K562 (cell line): ENCODE results near the gene HPSE2. TPM values are rescaled to one million over a fixed set of nuclear protein-coding genes. Genes with fewer than 3 reads are reported as not detected.

Experiments used
- ATAC-seq: fragments of 200-7000 bp; cut with Tn5 transposase; 3 replicates; pipeline ENCODE4 v1.9.1; 2020; ENCODE audit warnings: moderate library complexity
- BruUV-seq: library from RNA; stranded (reverse); fragments of 400-500 nt; replicated peaks from 2 replicates; lab custom pipeline; 2021; lab: Mats Ljungman, UMichigan
- CTCF ChIA-PET: fragments of 300-600 bp; formaldehyde crosslinking; extraction: SDS; loops from one replicate; lab custom pipeline; 2021; ENCODE audit warnings: low intra/inter-chr PET ratio; lab: Yijun Ruan, JAX
- POLR2A ChIA-PET: fragments of 300-600, 350-650 bp; sonication (Branson Sonifier 250); formaldehyde crosslinking; extraction: SDS; loops from one replicate; lab custom pipeline; 2021; ENCODE audit warnings: antibody characterized with exemption, inconsistent platforms; lab: Yijun Ruan, JAX
- DNase-seq, 4 experiments: peaks; one replicate each; pipeline versions ENCODE4 v3.0.0 to v3.0.0-alpha.2; 2011 to 2018; ENCODE audit warnings: low spot score in 3 of 4, mixed read lengths in 3 of 4; ENCODE audit errors: extremely low read depth in 1 of 4
- FAIRE-seq: peaks from 2 replicates; lab custom pipeline; 2011; peaks lifted over from hg19 to GRCh38; lab: Jason Lieb, UNC
- H2AFZ ChIP-seq: 2 replicates; pipeline ENCODE4 v1.6.0; 2011; ENCODE audit warnings: low read depth, low read length, control low read depth, inconsistent platforms
- H3K27ac ChIP-seq: fragments of 200-600 bp; 3 replicates; pipeline ENCODE4 v1.8.0; 2011; ENCODE audit warnings: low read depth, mild to moderate bottlenecking, control low read depth, inconsistent platforms, low read length, moderate library complexity, mixed read lengths; ENCODE audit errors: extremely low read depth
- H3K27me3 ChIP-seq, 2 experiments: fragments of 300-600 bp in 1 of 2; 2 replicates in 1 of 2; 3 replicates in 1 of 2; pipeline versions ENCODE4 v1.6.0 to v1.8.0; 2011; ENCODE audit warnings: inconsistent platforms in 2 of 2, low read length in 2 of 2, mild to moderate bottlenecking in 1 of 2, mixed read lengths in 1 of 2, moderate library complexity in 1 of 2; ENCODE audit not compliant: control insufficient read depth in 2 of 2, insufficient read depth in 2 of 2
- H3K36me3 ChIP-seq: fragments of 300-600 bp; 3 replicates; pipeline ENCODE4 v1.8.0; 2011; ENCODE audit warnings: mild to moderate bottlenecking, low read length, inconsistent platforms; ENCODE audit not compliant: control insufficient read depth, insufficient read depth
- H3K4me1 ChIP-seq, 2 experiments: fragments of 200-600 bp in 1 of 2; replicated peaks in 1 of 2; 2 replicates in 1 of 2; 3 replicates in 1 of 2; pipeline versions ENCODE4 v1.5.1 to v1.8.0; 2011; ENCODE audit warnings: inconsistent platforms in 2 of 2, low read length in 2 of 2, mild to moderate bottlenecking in 1 of 2, mixed read lengths in 1 of 2, moderate library complexity in 1 of 2; ENCODE audit not compliant: control insufficient read depth in 2 of 2, insufficient read depth in 2 of 2
- H3K4me2 ChIP-seq: 2 replicates; pipeline ENCODE4 v1.6.1; 2011; ENCODE audit warnings: low read length, control low read depth, inconsistent platforms, mixed read lengths; ENCODE audit not compliant: insufficient read depth
- H3K4me3 ChIP-seq: fragments of 200-600 bp; sonication (generic), shearing (Covaris generic); 2 replicates; pipeline ENCODE4 v1.5.1; 2016; ENCODE audit warnings: control low read depth, inconsistent platforms
- H3K79me2 ChIP-seq: fragments of 200-600 bp; 3 replicates; pipeline ENCODE4 v1.8.0; 2011; ENCODE audit warnings: low read length, inconsistent platforms; ENCODE audit not compliant: control insufficient read depth, insufficient read depth
- H3K9ac ChIP-seq, 2 experiments: 2 replicates each; pipeline versions ENCODE4 v1.6.0 to v1.6.1; 2011; ENCODE audit warnings: low read depth in 2 of 2, low read length in 2 of 2, control low read depth in 1 of 2, inconsistent platforms in 1 of 2, mild to moderate bottlenecking in 1 of 2, mixed read lengths in 1 of 2; ENCODE audit not compliant: insufficient read depth in 1 of 2
- H3K9me1 ChIP-seq: one replicate; pipeline ENCODE4 v1.6.0; 2011; ENCODE audit warnings: inconsistent platforms, mild to moderate bottlenecking, low read length, moderate library complexity; ENCODE audit not compliant: control insufficient read depth, insufficient read depth
- H3K9me3 ChIP-seq: replicated peaks from 2 replicates; pipeline ENCODE4 v1.5.1; 2011; ENCODE audit warnings: low read depth, low read length, inconsistent platforms; ENCODE audit not compliant: control insufficient read depth, insufficient read depth
- H4K20me1 ChIP-seq: replicated peaks from 2 replicates; pipeline ENCODE4 v1.6.1; 2011; ENCODE audit warnings: low read length, inconsistent platforms, mixed read lengths; ENCODE audit not compliant: control insufficient read depth, insufficient read depth
- CCAR2 ChIP-seq: fragments of 200-400 bp; formaldehyde crosslinking; IDR thresholded peaks from 2 replicates; pipeline ENCODE4 v1.6.1; 2017; ENCODE audit warnings: mild to moderate bottlenecking, low read depth, low read length
- E2F8 ChIP-seq: fragments of 450-650 bp; IDR thresholded peaks from 2 replicates; pipeline ENCODE4 v1.7.1; 2018; ENCODE audit warnings: mild to moderate bottlenecking, low read depth; ENCODE audit not compliant: partially characterized antibody
- HNRNPK ChIP-seq: fragments of 200-400 bp; formaldehyde crosslinking; IDR thresholded peaks from one replicate; pipeline ENCODE4 v1.6.1; 2018; ENCODE audit warnings: mild to moderate bottlenecking, low read depth, low read length; ENCODE audit not compliant: poor library complexity, severe bottlenecking
- LARP7 ChIP-seq: fragments of 450-650 bp; IDR thresholded peaks from 2 replicates; pipeline ENCODE4 v1.6.1; 2016
- PHB2 ChIP-seq: fragments of 450-650 bp; IDR thresholded peaks from 2 replicates; pipeline ENCODE4 v1.6.1; 2017; ENCODE audit warnings: low read depth
- POU5F1 ChIP-seq: fragments of 150-350 bp; IDR thresholded peaks from 2 replicates; pipeline ENCODE4 v1.6.1; 2014; ENCODE audit warnings: borderline replicate concordance, low read length, low read depth, mild to moderate bottlenecking; ENCODE audit not compliant: partially characterized antibody
- PTBP1 ChIP-seq: fragments of 200-400 bp; formaldehyde crosslinking; IDR thresholded peaks from 2 replicates; pipeline ENCODE4 v1.6.1; 2017; ENCODE audit warnings: low read depth, low read length
- RREB1 ChIP-seq: fragments of 250-450 bp; sonication (Bioruptor Pico); IDR thresholded peaks from 2 replicates; pipeline ENCODE4 v1.4.0; 2020
- SREBF2 ChIP-seq: sonication (generic); formaldehyde crosslinking; IDR thresholded peaks from 2 replicates; pipeline ENCODE4 v1.4.0; 2020; ENCODE audit warnings: mild to moderate bottlenecking, missing genetic modification reagents
- STAT5B ChIP-seq: fragments of 250-450 bp; sonication (Bioruptor Pico); IDR thresholded peaks from 2 replicates; pipeline ENCODE4 v1.8.0; 2021; ENCODE audit warnings: mild to moderate bottlenecking, inconsistent platforms
- ZBTB43 ChIP-seq: sonication (generic); formaldehyde crosslinking; IDR thresholded peaks from 2 replicates; pipeline ENCODE4 v1.8.0; 2023; ENCODE audit warnings: mild to moderate bottlenecking, missing genetic modification reagents
- ZNF263 ChIP-seq: sonication (generic); formaldehyde crosslinking; IDR thresholded peaks from 2 replicates; pipeline ENCODE4 v1.8.0; 2022; ENCODE audit warnings: mild to moderate bottlenecking, missing genetic modification reagents, borderline replicate concordance
- WGBS: fragments of 100-300 bp; shearing (Covaris generic); methylation state at CpG from one replicate; pipeline ENCODE4 v1.1.6; 2016; ENCODE audit warnings: low coverage, mixed read lengths; ENCODE audit not compliant: insufficient coverage; ENCODE audit errors: missing lambda C conversion rate; 5-methylcytosine and 5-hydroxymethylcytosine counted together
- in situ Hi-C: fragments of 300-500 bp; cut with MboI; formaldehyde crosslinking; loops from 4 replicates; pipeline ENCODE4 v1.15.0; 2018; ENCODE audit warnings: inconsistent platforms, mixed read lengths
- intact Hi-C: fragments of 100-400 bp; cut with micrococcal nuclease; formaldehyde crosslinking; loops from 2 replicates; pipeline ENCODE4 v1.14.2; 2022
- polyA plus RNA-seq, 8 experiments: library from polyadenylated mRNA; depleted of rRNA in 4 of 8; stranded (reverse) in 5 of 8; unstranded in 3 of 8; fragments of >200 nt; fragmentation: Nextera tagmentation in 2 of 8; fragmentation: Illumina TruSeq in 1 of 8; extraction: Ambion mirVana in 2 of 8; extraction: Trizol in 1 of 8; gene quantifications; 2 replicates each; pipeline versions ENCODE4 v1.2.1 to v1.2.3, GENCODE V29; 2011 to 2014; ENCODE audit warnings: inconsistent platforms in 1 of 8, missing spikeins in 1 of 8
- total RNA-seq, 7 experiments: library from RNA; depleted of rRNA in 6 of 7; stranded (reverse); fragments of >200 nt in 6 of 7; fragmentation: Illumina TruSeq in 2 of 7; extraction: Trizol in 2 of 7; gene quantifications; 2 replicates each; pipeline versions ENCODE4 v1.2.1 to v1.2.3, GENCODE V29; 2011 to 2021; ENCODE audit warnings: low replicate concordance in 1 of 7

The HPSE2 gene
- total and polyA plus RNA-seq, 9 of the 15 experiments (the other 6 are each of a cell fraction or from before 2014, with no cell fraction given): 0.03 to 0.10 (median 0.04) TPM; not detected in 2

GRCh38 chr10:98567391-98568133, 668.1 kb downstream of the HPSE2 start:
- CTCF ChIA-PET: no interaction called here
- no peak for TF ChIP-seq POU5F1
- no peak for TF ChIP-seq ZNF263 (CRISPR knock-in tag)
- TF ChIP-seq RREB1 (CRISPR knock-in tag): no peak
- TF ChIP-seq SREBF2: no peak
- no peak for TF ChIP-seq LARP7
- no peak for TF ChIP-seq PHB2
- TF ChIP-seq CCAR2: no peak
- TF ChIP-seq STAT5B (CRISPR knock-in tag): no peak
- TF ChIP-seq PTBP1: no peak
- no peak for TF ChIP-seq ZBTB43 (CRISPR knock-in tag)
- no peak for TF ChIP-seq E2F8
- TF ChIP-seq HNRNPK: no peak

More at GRCh38 chr10:98567391-98568133, 668.1 kb downstream of the HPSE2 start:
- Histone ChIP-seq H3K27ac (no peak overlapping the region), H4K20me1 (no peaks in the 10 kb centered on the region), H3K9me3 (no peaks in the 10 kb centered on the region), H3K4me3 (no peak overlapping the region), H3K9me1 (no peaks in the 10 kb centered on the region), H3K36me3 (no peaks in the 10 kb centered on the region), H3K9ac (no peak overlapping the region), H3K27me3 (no peaks in the 10 kb centered on the region), H3K79me2 (no peaks in the 10 kb centered on the region), H3K4me2 (no peak overlapping the region), H3K4me1 (no peaks in the 10 kb centered on the region), H2AFZ (no peak overlapping the region)
- no peak for DNase-seq
- WGBS: 0% methylated on average over 4 of the region's 4 CpGs
- in situ Hi-C loops (no loop called here), intact Hi-C loops (no loop called here)
- POLR2A ChIA-PET: interaction anchor here (0.7 kb wide), 1 partner anchor 12 kb away, joined by 3 read pairs; no protein-coding TSS in a partner anchor
- FAIRE-seq: no peak
- no TSS peak for BruUV-seq
- ATAC-seq: no peak
